HG03342 (cell line): Measurements from ENCODE around the gene MSMB.
"Not testable (repeated sequence)": the region's sequence is repeated elsewhere in the genome, so short reads cannot be mapped to it uniquely, and the experiment has no call there.

Source experiments
- ATAC-seq: cut with Tn5 transposase; IDR thresholded peaks from one replicate; pipeline ENCODE4 v1.9.1; 2021; ENCODE audit warnings: mild to moderate bottlenecking, moderate library complexity; ENCODE audit not compliant: unreplicated experiment

Gene MSMB

DNA sequence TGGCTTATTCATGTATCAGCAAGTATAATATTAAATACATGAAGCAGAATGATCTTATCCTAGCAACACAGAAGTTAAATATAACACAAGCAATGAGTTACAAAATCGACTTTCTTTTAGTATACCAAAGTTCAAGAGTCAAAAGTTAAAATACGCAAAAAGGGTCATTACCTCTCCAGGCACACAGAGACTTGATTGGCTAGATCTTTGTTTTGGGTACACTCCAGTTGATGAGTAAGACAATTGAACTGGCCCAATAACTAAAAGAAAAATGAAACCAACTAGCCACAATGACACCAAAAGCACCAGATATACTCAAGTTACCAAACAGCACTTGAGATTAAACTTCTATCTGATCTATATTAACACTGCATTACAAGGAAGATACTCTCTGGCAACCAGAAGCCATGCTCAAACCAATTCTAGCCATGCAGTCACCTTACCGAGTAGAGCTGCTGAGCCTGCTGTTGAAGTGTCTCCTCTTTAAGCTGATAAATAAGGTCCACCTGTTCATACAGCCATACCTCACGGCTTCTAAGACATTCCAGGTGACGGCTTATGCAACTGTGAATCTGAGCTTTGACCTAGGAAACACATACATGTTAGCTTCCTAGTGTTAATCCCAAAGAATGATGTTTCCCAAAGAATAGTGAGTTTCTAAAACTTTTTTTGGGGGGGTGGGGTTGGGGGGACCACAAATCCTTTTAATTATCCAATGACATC is 31.2 kb downstream of the MSMB start:
- ATAC-seq, result no peak

DNA sequence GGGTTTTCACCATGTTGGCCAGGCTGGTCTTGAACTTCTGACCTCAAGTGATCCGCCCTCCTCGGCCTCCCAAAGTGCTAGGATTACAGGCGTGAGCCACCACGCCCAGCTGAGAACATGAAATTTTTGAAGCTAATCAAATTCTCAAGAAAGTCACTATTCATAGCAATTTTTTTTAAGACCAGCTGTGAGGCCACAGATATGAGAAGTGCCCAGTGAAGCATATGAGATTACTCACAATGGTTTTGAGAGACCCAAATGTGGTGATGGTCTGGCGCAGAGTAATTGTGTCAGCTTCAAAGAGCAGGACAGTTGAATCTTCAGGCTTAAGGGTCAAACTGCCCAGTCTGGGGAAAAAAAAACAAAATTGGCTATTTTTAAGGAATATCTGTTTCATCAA is 31.9 kb downstream of the MSMB start:
- no peak for ATAC-seq

DNA sequence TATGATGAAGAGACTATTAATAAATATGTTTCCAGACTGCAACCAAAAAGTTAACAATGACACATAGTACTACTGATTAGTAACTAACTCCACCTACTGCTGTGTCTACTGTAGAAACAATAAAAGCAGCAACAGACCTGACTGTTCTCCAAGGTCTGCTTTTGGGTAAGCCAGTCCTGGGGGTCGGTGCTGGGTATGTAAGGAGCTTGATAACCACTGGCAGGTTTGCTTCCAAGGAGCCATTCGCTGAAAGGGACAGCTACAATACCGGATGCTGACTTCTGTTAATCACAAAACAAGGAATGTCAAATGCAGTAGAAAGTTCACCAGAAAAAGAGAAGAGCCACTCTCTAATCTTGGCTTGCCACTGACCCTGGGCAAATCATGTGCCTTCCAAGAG is 33.3 kb downstream of the MSMB start:
- no peak for ATAC-seq

DNA sequence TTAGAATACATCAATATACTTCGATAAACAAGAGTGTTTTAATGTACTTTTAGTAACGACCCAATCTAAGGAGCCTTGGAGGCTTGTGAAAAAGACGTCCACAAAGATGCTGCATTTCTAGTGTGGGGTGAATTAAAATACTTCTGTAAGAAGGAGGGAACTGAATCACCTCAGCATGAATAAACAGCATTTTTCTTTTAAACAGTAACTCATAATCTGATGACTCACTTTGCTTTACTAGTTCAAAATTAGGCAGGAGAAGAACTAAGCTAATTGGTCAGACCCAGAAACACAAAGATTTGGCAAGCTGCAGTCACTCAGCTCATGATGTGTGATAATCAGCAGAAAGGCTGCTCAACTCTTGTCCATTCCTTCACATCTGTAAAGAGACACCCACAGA is 39.9 kb downstream of the MSMB start:
- no peak for ATAC-seq

DNA sequence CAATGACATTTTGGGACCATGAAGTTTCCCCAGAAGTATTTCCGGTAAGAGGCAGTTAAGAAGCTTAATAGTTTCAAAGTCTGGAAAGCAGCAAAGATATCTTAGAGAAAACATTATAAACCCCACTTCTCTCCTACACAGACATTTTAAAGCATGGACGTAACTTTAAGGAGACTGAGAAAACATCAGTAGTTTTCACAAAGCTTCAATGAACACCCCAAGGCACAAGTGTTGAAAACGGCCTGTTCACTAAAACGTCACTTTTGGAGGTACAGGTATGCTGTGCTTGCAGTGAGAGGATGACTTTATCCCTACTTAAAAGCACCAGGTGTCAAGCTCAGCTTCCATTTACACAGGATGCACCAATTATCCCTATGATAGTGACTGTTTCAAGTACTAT is 40.7 kb downstream of the MSMB start:
- no peak for ATAC-seq

DNA sequence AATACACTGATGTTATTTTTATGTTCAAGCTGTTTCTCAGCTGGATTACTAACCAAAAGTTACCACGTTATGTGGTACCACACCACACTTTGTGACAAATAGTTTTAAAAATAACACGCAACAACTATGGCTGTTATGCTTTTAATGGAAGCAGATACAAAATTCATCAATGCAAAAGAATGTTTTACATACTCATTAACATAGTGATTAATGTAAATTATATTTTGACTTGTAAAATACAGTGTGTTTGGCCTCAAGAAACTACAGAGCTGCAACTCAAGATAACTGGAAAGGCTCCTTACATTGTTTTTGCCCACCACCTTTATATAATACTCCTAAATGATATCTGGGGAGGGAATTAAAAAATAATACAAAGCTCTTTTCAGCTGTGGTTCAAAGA is 41.1 kb downstream of the MSMB start:
- no peak for ATAC-seq

DNA sequence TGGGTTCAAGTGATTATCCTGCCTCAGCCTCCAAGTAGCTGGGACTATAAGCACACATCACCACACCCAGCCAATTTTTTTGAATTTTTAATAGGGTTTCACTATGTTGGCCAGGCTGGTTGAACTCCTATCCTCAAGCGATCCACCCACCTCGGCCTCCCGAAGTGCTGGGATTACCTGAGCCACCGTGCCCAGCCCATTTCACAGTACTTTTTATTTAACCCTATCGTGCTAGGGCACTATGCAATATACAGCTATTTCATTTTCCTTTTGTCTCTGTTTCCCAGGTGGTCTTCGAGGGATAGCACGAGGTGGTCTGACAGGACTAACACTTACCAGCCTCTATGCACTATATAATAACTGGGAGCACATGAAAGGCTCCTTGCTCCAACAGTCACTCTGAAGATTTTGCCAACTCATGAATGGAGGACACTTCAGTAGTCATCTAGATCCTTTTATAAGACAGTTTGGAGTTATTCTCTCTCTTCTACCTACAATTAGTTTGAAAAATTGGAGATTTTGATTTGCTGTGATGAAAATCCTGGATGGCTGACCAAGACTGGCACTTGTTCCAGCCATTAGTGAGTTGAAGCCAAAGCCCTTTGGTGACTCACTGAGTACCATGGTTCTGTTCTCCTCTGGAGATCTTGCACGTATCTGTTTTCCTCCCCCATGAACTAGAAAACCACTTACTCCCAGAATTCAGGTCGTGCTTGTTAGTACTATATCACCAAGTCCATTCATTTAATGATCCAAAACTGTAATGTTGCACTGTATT is 43.0 kb downstream of the MSMB start:
- ATAC-seq, result no peak

DNA sequence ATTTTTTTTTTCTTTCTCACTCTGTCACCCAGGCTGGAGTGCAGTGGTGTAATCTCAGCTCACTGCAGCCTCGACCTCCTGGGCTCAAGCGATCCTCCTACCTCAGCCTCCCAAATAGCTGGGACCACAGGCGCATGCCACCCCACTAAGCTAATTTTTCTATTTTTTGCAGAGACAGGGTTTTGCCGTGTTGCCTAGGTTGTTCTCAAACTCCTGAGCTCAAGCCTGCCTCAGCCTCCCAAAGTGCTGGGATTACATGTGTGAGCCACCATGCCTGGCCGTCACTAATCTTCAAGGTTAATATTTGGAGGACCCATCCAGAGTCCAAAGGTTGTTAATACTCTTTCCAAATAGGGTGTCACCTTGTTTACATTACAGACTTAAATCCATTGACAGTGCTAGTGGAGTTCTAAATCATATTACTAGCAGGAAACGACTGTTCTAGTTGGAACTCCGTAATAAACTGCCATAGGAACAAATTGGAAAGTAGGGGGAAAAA is 43.8 kb downstream of the MSMB start:
- not testable (repeated sequence) for ATAC-seq

DNA sequence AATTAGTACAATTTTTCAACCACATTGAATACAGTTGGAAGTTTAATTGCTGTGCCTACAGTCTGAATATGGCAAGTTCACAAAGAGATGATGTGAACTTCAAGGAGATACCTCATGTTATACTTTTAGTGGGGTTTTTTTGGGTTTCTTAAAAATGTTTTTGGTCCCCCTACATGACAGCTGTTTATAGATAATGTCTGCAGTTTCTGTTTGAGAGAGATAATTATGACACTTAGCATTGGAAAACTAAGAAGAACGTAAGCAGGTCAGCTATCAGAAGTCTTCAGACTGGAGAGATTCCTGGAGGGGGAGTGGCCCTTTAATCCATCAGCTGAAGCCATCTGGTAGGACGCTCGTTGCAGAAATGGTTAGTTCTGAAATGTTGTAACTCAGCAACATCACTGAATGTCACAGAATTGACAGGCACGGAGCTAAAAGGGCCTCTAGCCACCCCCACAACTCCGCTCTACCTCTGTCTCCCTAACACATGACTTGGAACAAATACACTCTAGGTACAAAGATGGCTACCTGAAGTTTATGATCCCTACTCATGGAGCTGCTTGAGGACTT is 44.8 kb downstream of the MSMB start:
- ATAC-seq, result no peak

DNA sequence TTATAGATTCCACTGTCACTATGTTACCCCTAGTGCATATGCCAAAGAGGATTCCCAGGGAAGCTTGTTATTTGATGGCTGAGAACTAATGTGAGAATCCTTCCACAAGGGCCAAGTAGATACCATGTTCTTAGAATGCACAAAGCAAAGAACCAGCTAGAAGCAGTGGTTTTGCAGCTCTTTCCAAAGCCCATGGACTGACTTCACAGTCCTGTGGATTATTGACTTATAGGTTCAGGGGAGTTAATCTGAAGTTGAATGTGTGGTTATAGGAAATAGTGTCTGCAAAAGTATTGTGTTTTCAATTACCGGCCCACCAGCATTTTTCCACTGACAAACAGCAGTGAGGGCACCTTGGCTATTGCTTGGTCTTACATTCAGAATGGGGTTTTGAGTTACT is 45.5 kb downstream of the MSMB start:
- no peak for ATAC-seq

DNA sequence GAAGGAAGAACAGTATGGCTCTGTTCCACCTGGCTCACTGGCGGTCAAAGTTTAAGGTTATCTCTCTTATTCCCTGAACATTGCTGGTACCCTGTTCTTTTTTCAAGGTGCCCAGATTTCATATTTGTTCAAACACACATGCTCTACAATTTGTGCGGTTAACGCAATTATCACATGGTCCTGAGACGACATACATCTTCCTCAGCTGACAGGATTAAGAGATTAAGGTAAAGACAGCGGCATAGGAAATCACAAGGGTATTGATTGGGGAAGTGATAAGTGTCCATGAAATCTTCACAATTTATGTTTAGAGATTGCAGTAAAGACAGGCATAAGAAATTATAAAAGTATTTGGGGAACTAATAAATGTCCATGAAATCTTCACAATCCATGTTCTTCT is 46.1 kb downstream of the MSMB start:
- ATAC-seq, result not testable (repeated sequence)

DNA sequence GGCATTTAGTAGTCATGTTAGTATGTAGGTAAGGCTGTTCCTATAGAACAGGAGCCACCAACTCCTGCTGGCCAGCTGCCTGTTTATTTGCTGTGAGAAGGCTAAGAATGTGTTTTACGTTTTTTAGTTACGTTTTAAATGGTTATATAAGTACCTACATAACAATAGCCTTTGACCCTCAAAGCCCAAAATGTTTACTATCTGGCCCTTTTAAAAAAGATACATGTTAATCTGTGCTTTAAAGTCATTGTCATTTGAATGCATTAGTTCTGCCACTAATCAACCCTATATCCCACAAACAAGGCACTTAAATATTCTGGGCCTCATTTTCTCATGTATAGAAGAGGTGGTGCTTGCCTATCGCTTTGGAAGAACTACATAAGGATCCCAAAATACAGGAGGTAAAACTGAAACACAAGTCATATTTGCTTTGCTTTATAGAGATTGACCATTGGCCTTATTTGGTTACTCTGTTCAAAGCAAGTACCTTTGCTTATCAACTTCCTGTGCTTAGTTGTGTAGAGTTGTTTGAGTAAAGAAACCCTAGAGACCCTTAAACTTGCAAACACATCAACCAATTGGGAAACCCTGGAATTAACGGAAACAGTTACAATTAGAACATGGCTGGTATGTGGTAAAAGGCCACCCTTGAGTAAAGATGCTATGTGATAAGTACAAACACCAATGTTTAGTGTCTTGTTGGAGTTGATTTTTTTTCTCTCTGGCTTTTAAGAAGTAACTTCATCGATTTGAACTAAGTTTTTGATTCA is 47.9 kb downstream of the MSMB start:
- ATAC-seq, result no peak

DNA sequence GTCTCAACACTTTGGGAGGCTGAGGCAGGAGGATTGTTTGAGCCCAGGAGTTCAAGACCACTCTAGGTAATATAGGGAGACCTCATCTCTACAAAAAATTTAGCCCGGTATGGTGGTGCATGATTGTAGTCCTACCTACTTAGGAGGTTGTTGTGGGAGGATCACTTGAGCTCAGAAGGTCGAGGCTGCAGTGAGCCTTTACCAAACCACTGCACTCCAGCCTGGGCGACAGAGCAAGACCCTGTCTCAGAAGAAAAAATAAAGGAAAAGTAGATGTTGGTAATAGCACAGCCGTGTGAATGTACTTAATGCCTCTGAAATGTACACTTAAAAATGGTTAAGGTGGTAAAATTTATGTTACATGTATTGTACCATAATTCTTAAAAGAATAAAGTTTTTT is 48.5 kb downstream of the MSMB start:
- no peak for ATAC-seq

DNA sequence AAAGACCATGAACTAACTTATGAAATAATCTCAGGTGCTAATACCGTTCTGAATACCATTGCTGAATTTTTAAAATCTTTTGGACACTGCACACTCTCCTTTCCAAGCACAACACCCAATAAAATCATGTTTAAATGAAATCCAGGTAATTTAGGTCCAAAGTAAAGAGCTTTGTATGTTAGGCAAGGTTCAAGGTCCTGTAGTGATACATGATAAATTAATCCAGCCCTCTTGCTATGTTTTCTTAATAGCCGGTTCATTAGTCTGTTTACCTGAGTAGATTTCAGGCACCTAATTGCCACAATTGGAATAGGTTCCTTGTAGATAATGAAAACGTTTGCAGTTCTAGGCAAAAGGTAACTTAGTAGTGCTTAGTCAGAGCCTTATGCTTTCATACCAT is 60.5 kb downstream of the MSMB start:
- not testable (repeated sequence) for ATAC-seq

DNA sequence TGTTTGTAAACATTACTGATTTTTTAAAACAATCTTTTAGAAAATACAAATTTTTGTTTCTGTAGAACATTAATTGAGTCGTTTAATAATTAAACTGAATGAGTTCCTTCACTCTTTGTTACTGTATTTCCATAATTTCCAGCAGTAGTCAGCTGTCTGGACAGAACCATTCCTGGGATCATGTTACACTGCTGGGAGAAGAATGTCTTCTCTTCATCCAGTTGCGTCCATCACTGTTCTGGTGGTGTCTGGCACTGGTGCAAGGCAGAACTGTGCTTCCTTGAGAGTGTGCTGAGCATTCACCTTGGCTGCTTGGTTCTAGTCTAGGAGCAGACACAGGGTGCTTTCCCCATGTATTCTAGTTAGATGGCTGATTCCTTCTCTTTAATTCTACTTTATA is 61.6 kb downstream of the MSMB start:
- not testable (repeated sequence) for ATAC-seq

DNA sequence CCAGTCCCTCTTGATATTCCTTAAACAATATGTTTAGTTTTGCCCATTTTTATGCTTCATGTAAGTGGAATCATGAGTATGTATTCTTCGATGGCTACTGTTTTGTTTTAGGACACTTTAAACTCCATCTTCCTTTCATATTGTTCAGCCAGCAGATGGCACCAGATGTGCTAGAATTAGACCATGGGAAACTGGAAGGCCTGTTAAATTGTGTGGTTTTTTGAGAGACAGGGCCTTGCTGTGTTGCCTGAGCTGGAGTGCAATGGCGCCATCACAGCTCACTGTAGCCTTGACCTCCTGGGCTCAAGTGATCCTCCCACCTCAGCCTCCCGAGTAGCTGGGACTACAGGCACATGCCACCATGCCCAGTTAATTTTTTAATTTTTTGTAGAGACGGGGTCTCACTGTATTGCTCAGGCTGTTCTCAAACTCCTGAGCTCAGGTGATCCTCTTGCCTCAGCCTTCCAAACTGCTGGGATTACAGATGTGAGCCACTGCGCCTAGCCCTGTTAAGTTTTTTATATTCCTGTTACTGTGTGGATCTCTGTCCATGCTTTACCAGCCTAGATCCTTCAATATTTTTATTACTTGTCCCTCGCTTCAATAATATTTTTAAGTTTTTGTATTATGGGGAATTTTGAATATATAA is 62.4 kb downstream of the MSMB start:
- not testable (repeated sequence) for ATAC-seq
